Measurements from ENCODE around the gene ADGRD1. TPM values are rescaled to one million over a fixed set of nuclear protein-coding genes. Genes with fewer than 3 reads are reported as not detected.

The ADGRD1 gene
- total RNA-seq, 1 donor from 2014 or later: 0.98 TPM

DNA sequence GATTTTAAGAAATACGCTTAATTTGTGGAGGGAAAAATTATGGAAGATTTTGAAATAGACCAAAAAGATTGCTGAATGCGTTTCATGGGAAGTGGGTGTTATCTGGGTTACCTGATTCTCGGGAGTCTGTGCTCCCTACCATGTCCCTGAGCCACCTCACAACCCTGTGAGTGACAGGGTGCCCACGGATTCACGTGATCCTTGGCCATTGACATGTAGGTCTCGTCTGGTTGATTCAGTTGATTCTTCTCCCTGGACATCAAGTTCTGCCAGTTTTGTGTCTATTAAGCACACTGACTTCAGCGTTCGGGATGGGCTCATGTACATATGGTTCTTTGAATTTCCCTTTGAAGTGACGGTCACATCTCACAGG, 101.4 kb downstream of the ADGRD1 start:
- H3K27me3 Mint-ChIP-seq (ENCODE audit: low read depth): no peaks in the 10 kb centered on the region
- H3K36me3 Mint-ChIP-seq (ENCODE audit: low read depth): no peaks in the 10 kb centered on the region
- no peaks in the 10 kb centered on the region for H3K9me3 Mint-ChIP-seq
- peaks cover 13% of the 10 kb centered on the region for H3K4me1 Mint-ChIP-seq
- no peak for DNase-seq (ENCODE audit: low read depth, low spot score)
- TF ChIP-seq, protein P1, sequence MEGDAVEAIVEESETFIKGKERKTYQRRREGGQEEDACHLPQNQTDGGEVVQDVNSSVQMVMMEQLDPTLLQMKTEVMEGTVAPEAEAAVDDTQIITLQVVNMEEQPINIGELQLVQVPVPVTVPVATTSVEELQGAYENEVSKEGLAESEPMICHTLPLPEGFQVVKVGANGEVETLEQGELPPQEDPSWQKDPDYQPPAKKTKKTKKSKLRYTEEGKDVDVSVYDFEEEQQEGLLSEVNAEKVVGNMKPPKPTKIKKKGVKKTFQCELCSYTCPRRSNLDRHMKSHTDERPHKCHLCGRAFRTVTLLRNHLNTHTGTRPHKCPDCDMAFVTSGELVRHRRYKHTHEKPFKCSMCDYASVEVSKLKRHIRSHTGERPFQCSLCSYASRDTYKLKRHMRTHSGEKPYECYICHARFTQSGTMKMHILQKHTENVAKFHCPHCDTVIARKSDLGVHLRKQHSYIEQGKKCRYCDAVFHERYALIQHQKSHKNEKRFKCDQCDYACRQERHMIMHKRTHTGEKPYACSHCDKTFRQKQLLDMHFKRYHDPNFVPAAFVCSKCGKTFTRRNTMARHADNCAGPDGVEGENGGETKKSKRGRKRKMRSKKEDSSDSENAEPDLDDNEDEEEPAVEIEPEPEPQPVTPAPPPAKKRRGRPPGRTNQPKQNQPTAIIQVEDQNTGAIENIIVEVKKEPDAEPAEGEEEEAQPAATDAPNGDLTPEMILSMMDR (conservative IDR thresholded peaks at IDR 0.05): no peak
- H3K4me3 Mint-ChIP-seq: no peak overlapping the region
- no peak overlapping the region for H3K27ac Mint-ChIP-seq (ENCODE audit: unreplicated experiment)

- no peak overlapping the region for H3K27ac Mint-ChIP-seq (ENCODE audit: unreplicated experiment)
- TF ChIP-seq, protein P1 (conservative IDR thresholded peaks at IDR 0.05): no peak
- DNase-seq (ENCODE audit: low read depth, low spot score): no peak
- H3K4me1 Mint-ChIP-seq: peaks cover 13% of the 10 kb centered on the region
- H3K9me3 Mint-ChIP-seq: no peaks in the 10 kb centered on the region
- no peaks in the 10 kb centered on the region for H3K36me3 Mint-ChIP-seq (ENCODE audit: low read depth)
- H3K4me3 Mint-ChIP-seq: no peak overlapping the region
- H3K27me3 Mint-ChIP-seq (ENCODE audit: low read depth): no peaks in the 10 kb centered on the region
Measured at GRCh38 chr12:131055596-131056233, 102.0 kb downstream of the ADGRD1 start.

DNA sequence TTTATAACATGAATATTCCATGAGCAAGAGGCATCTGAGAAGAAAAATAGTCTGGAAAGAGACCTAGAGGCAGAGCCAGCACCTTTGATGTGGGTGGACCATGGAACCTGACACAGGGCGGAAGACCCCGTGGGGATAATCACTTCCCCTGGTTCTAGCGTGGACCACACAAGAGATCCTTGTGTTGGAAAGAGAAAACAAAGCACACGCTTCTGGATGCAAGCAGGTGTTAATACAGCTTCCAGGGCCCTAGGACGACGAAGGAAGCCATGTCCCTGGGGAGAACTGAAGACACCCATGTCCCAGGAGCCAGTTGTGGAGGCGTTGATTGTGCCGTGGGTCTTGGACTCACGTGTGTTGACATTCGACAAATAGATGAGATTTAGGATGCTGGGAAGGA, 102.9 kb downstream of the ADGRD1 start:
- no peaks in the 10 kb centered on the region for H3K27me3 Mint-ChIP-seq (ENCODE audit: low read depth)
- no peaks in the 10 kb centered on the region for H3K36me3 Mint-ChIP-seq (ENCODE audit: low read depth)
- H3K9me3 Mint-ChIP-seq: no peaks in the 10 kb centered on the region
- no peak for DNase-seq (ENCODE audit: low read depth, low spot score)
- TF ChIP-seq, protein P1 (conservative IDR thresholded peaks at IDR 0.05): no peak
- no peak overlapping the region for H3K27ac Mint-ChIP-seq (ENCODE audit: unreplicated experiment)
- H3K4me1 Mint-ChIP-seq: peaks cover 13% of the 10 kb centered on the region
- H3K4me3 Mint-ChIP-seq: no peak overlapping the region

- H3K9me3 Mint-ChIP-seq: no peaks in the 10 kb centered on the region
- H3K27ac Mint-ChIP-seq (ENCODE audit: unreplicated experiment): no peak overlapping the region
- H3K27me3 Mint-ChIP-seq (ENCODE audit: low read depth): no peaks in the 10 kb centered on the region
- H3K36me3 Mint-ChIP-seq (ENCODE audit: low read depth): no peaks in the 10 kb centered on the region
- no peak for DNase-seq (ENCODE audit: low read depth, low spot score)
- TF ChIP-seq, protein P1 (conservative IDR thresholded peaks at IDR 0.05): no peak
- H3K4me1 Mint-ChIP-seq: peaks cover 13% of the 10 kb centered on the region
- no peak overlapping the region for H3K4me3 Mint-ChIP-seq
Measured at GRCh38 chr12:131057211-131057721, 103.6 kb downstream of the ADGRD1 start.

DNA sequence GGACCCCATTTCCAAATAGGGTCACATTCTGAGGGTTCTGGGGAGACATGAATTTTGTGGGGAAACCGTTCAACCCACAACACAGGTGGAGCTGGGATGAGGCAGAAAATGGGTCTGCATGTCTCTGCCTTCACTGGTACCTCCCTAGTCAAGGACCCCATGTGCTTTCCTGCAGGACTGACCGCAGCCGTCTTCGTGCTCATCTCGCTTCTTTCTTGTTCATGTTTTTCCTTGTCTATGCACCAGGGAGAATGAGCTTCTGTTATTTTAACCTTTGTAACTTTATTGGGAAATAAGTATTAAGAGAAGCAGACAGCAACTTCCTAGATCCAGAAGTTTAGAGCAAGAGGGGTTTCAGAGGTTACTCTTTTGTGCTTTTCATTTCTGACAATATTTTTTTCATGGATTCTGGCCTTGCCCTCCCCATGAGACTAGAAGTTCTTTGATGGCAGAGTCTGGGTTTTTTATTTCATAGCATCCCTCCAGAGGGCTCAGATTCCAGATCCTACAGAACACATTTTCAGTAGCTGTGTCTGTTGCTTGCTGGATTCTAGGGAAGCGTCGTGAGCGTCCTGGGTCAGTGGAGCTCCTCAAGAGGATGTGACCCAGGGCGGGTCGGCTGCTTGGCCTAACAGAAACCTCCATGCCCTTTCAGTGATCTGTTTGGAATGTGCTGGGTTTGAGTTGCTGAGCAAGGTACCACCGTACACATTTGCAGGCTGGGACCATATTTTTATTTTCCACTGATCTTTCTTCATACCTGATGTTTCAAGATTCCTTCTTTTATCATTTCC, 104.2 kb downstream of the ADGRD1 start:
- H3K27ac Mint-ChIP-seq (ENCODE audit: unreplicated experiment): no peak overlapping the region
- no peak overlapping the region for H3K4me3 Mint-ChIP-seq
- TF ChIP-seq, protein P1 (conservative IDR thresholded peaks at IDR 0.05): no peak
- no peak for DNase-seq (ENCODE audit: low read depth, low spot score)
- no peaks in the 10 kb centered on the region for H3K9me3 Mint-ChIP-seq
- H3K36me3 Mint-ChIP-seq (ENCODE audit: low read depth): no peaks in the 10 kb centered on the region
- no peaks in the 10 kb centered on the region for H3K27me3 Mint-ChIP-seq (ENCODE audit: low read depth)
- peaks cover 13% of the 10 kb centered on the region for H3K4me1 Mint-ChIP-seq
